GM10266 (cell line): ENCODE measurements around the gene OS9.
"Not testable (repeated sequence)": the region's sequence is repeated elsewhere in the genome, so short reads cannot be mapped to it uniquely, and the experiment has no call there.

Experiments
- DNase-seq: peaks from one replicate; pipeline ENCODE4 v3.0.0; 2012; ENCODE audit errors: extremely low spot score
- CTCF ChIP-seq: IDR thresholded peaks from 2 replicates; pipeline ENCODE4 v1.5.1; 2012; ENCODE audit warnings: mild to moderate bottlenecking, low read depth; ENCODE audit not compliant: control insufficient read depth, insufficient read depth; ENCODE audit errors: missing control alignments

Gene OS9

GRCh38 chr12:57698414-57698813, 4.5 kb downstream of the OS9 start:
- DNase-seq = no peak
- no peak for TF ChIP-seq CTCF

GRCh38 chr12:57700317-57700716, 6.4 kb downstream of the OS9 start:
- DNase-seq = no peak
- no peak for TF ChIP-seq CTCF

GRCh38 chr12:57707250-57707649, 13.3 kb downstream of the OS9 start:
- no peak for TF ChIP-seq CTCF
- no peak for DNase-seq

- DNase-seq = no peak
Observed at GRCh38 chr12:57708296-57708695, 14.4 kb downstream of the OS9 start.

GRCh38 chr12:57712701-57713100, 18.8 kb downstream of the OS9 start:
- DNase-seq = no peak
- no peak for TF ChIP-seq CTCF

More at GRCh38 chr12:57708296-57708695, 14.4 kb downstream of the OS9 start:
- no peak for TF ChIP-seq CTCF

GRCh38 chr12:57713209-57713608, 19.3 kb downstream of the OS9 start:
- DNase-seq = no peak
- TF ChIP-seq CTCF = no peak

- DNase-seq = not testable (repeated sequence)
Observed at GRCh38 chr12:57715036-57715748, 21.3 kb downstream of the OS9 start.

GRCh38 chr12:57715786-57716185, 21.9 kb downstream of the OS9 start:
- DNase-seq = no peak
- TF ChIP-seq CTCF = no peak
